Measurements from ENCODE around the gene NKX2-2. TPM values are rescaled to one million over a fixed set of nuclear protein-coding genes. Genes with fewer than 3 reads are reported as not detected.
"Not testable (repeated sequence)": the region's sequence is repeated elsewhere in the genome, so short reads cannot be mapped to it uniquely, and the experiment has no call there.

NKX2-2 gene
- total RNA-seq, 1 donor from 2014 or later, result not detected

DNA sequence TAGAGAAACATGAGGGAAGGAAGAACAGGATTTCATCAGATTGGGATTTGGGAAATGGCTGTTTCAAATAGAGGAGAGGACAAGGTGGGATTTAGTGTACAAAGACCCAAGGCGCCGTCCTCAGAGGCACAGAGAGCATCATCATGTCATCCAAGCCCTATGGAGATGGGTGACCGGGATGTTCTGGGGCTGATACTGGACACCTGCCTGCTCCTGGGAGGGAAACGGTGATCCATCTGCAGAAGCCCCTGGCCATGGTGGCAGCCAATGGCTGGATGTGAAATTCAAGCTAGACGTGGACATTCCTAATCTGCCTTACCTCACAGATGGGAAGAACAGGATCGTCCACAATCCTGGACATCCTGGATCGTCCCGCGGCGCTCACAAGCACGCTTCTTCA is 12.7 kb downstream of the NKX2-2 start:
- Histone ChIP-seq H3K4me1 (ENCODE audit: control insufficient read depth in 3 of 3, insufficient read depth in 3 of 3, low read length in 3 of 3) (peaks cover 6 to 10% (median 10%) of the 10 kb centered on the region in 3 donors), H3K9ac (ENCODE audit: low read depth in 1 of 3, low read length in 3 of 3) (no peak overlapping the region), H3K36me3 (ENCODE audit: control insufficient read depth in 3 of 3, insufficient read depth in 3 of 3, low read length in 3 of 3) (no peaks in the 10 kb centered on the region), H3K27me3 (ENCODE audit: control insufficient read depth in 3 of 3, insufficient read depth in 3 of 3, low read length in 3 of 3) (peaks cover 65 to 78% (median 72%) of the 10 kb centered on the region in 3 donors), H3K9me3 (ENCODE audit: control insufficient read depth in 3 of 3, low read length in 3 of 3) (no peaks in the 10 kb centered on the region), H3K27ac (ENCODE audit: low read depth, low read length) (no peak overlapping the region), H3K4me3 (ENCODE audit: low read length in 3 of 3) (no peak overlapping the region)

DNA sequence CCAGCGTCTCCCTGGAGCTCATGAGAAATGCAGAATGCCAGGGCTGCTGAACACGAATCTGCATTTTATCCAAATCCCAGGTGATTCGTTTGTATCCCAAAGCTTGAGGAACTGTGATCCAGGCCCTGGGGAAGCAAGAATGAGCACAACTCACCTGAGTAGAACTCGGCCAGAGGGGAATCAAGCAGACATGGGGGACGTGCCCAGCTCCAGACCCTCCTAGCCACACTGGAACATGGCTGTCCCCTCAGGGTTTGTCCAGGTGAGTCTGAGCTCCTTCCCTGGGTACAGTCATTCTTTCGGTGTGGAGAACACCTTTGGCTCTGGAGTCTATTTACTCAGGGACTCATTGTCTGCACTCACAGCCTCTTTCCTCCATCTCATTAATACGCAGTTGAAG is 13.3 kb downstream of the NKX2-2 start:
- no peak overlapping the region for H3K9ac ChIP-seq (ENCODE audit: low read depth in 1 of 3, low read length in 3 of 3)
- no peak overlapping the region for H3K27ac ChIP-seq (ENCODE audit: low read depth, low read length)
- H3K27me3 ChIP-seq (ENCODE audit: control insufficient read depth in 3 of 3, insufficient read depth in 3 of 3, low read length in 3 of 3), result peaks cover 60 to 73% (median 71%) of the 10 kb centered on the region in 3 donors
- H3K4me3 ChIP-seq (ENCODE audit: low read length in 3 of 3), result no peak overlapping the region
- H3K4me1 ChIP-seq (ENCODE audit: control insufficient read depth in 3 of 3, insufficient read depth in 3 of 3, low read length in 3 of 3), result peaks cover 2 to 4% (median 4%) of the 10 kb centered on the region in 3 donors
- H3K9me3 ChIP-seq (ENCODE audit: control insufficient read depth in 3 of 3, low read length in 3 of 3), result no peaks in the 10 kb centered on the region
- no peaks in the 10 kb centered on the region for H3K36me3 ChIP-seq (ENCODE audit: control insufficient read depth in 3 of 3, insufficient read depth in 3 of 3, low read length in 3 of 3)

DNA sequence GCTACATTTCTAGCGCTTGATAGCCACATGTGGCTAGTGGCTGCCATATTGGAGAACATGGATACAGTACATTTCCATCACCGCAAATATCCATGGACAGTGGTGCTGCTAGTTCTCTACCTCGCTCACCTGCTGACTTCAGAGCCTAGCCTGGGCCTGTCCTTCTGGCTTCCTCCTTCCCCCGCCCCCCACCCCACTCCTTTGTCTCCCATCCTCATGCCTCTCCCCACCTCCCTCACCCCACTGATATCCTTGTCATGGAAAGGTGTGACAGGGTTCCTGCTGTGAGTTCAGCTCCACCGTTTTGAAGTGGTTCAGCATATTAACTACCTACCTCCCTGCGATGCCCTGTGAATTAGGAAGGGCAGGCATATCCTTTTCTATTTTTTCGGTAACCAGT is 14.2 kb downstream of the NKX2-2 start:
- H3K9me3 ChIP-seq (ENCODE audit: control insufficient read depth in 3 of 3, low read length in 3 of 3), result no peaks in the 10 kb centered on the region
- no peak overlapping the region for H3K4me3 ChIP-seq (ENCODE audit: low read length in 3 of 3)
- no peaks in the 10 kb centered on the region for H3K36me3 ChIP-seq (ENCODE audit: control insufficient read depth in 3 of 3, insufficient read depth in 3 of 3, low read length in 3 of 3)
- peaks cover 51 to 65% (median 64%) of the 10 kb centered on the region in 3 donors for H3K27me3 ChIP-seq (ENCODE audit: control insufficient read depth in 3 of 3, insufficient read depth in 3 of 3, low read length in 3 of 3)
- no peaks in the 10 kb centered on the region for H3K4me1 ChIP-seq (ENCODE audit: control insufficient read depth in 3 of 3, insufficient read depth in 3 of 3, low read length in 3 of 3)
- H3K27ac ChIP-seq (ENCODE audit: low read depth, low read length), result no peak overlapping the region
- no peak overlapping the region for H3K9ac ChIP-seq (ENCODE audit: low read depth in 1 of 3, low read length in 3 of 3)

DNA sequence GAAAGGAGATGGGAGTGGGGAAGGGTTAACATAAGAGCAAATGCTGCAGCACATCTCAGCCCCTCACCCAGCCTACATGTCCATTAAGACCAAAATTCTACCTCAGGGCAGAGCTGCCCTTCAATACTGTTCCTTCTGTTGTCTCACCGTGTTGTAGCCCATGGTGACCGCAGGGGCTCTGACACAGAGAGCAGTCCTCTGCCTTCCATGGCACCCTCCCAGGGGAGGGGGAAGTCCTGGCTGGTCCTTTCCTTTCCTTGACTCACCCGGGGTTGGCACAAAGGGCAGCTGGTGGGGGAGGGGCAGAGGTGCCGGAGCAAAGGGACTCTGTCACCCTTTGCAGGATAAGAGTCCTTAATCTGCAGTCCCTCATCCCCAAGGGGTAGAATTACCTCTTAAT is 15.2 kb downstream of the NKX2-2 start:
- peaks cover 41 to 57% (median 57%) of the 10 kb centered on the region in 3 donors for H3K27me3 ChIP-seq (ENCODE audit: control insufficient read depth in 3 of 3, insufficient read depth in 3 of 3, low read length in 3 of 3)
- H3K4me1 ChIP-seq (ENCODE audit: control insufficient read depth in 3 of 3, insufficient read depth in 3 of 3, low read length in 3 of 3), result no peaks in the 10 kb centered on the region
- H3K27ac ChIP-seq (ENCODE audit: low read depth, low read length), result no peak overlapping the region
- no peak overlapping the region for H3K4me3 ChIP-seq (ENCODE audit: low read length in 3 of 3)
- H3K9me3 ChIP-seq (ENCODE audit: control insufficient read depth in 3 of 3, low read length in 3 of 3), result no peaks in the 10 kb centered on the region
- no peaks in the 10 kb centered on the region for H3K36me3 ChIP-seq (ENCODE audit: control insufficient read depth in 3 of 3, insufficient read depth in 3 of 3, low read length in 3 of 3)
- H3K9ac ChIP-seq (ENCODE audit: low read depth in 1 of 3, low read length in 3 of 3), result no peak overlapping the region

GRCh38 chr20:21498195-21498594 is 15.7 kb downstream of the NKX2-2 start:
- H3K4me1 ChIP-seq (ENCODE audit: control insufficient read depth in 3 of 3, insufficient read depth in 3 of 3, low read length in 3 of 3), result no peaks in the 10 kb centered on the region
- peaks cover 36 to 55% (median 54%) of the 10 kb centered on the region in 3 donors for H3K27me3 ChIP-seq (ENCODE audit: control insufficient read depth in 3 of 3, insufficient read depth in 3 of 3, low read length in 3 of 3)
- no peaks in the 10 kb centered on the region for H3K9me3 ChIP-seq (ENCODE audit: control insufficient read depth in 3 of 3, low read length in 3 of 3)
- no peaks in the 10 kb centered on the region for H3K36me3 ChIP-seq (ENCODE audit: control insufficient read depth in 3 of 3, insufficient read depth in 3 of 3, low read length in 3 of 3)
- H3K9ac ChIP-seq (ENCODE audit: low read depth in 1 of 3, low read length in 3 of 3), result no peak overlapping the region
- no peak overlapping the region for H3K4me3 ChIP-seq (ENCODE audit: low read length in 3 of 3)
- no peak overlapping the region for H3K27ac ChIP-seq (ENCODE audit: low read depth, low read length)

- peaks cover 36 to 52% (median 47%) of the 10 kb centered on the region in 3 donors for H3K27me3 ChIP-seq (ENCODE audit: control insufficient read depth in 3 of 3, insufficient read depth in 3 of 3, low read length in 3 of 3)
- no peak overlapping the region for H3K27ac ChIP-seq (ENCODE audit: low read depth, low read length)
- H3K4me1 ChIP-seq (ENCODE audit: control insufficient read depth in 3 of 3, insufficient read depth in 3 of 3, low read length in 3 of 3), result no peaks in the 10 kb centered on the region
- no peak overlapping the region for H3K4me3 ChIP-seq (ENCODE audit: low read length in 3 of 3)
- H3K9me3 ChIP-seq (ENCODE audit: control insufficient read depth in 3 of 3, low read length in 3 of 3), result no peaks in the 10 kb centered on the region
- H3K9ac ChIP-seq (ENCODE audit: low read depth in 1 of 3, low read length in 3 of 3), result no peak overlapping the region
- no peaks in the 10 kb centered on the region for H3K36me3 ChIP-seq (ENCODE audit: control insufficient read depth in 3 of 3, insufficient read depth in 3 of 3, low read length in 3 of 3)
Observed at GRCh38 chr20:21496452-21496851, 17.4 kb downstream of the NKX2-2 start.

DNA sequence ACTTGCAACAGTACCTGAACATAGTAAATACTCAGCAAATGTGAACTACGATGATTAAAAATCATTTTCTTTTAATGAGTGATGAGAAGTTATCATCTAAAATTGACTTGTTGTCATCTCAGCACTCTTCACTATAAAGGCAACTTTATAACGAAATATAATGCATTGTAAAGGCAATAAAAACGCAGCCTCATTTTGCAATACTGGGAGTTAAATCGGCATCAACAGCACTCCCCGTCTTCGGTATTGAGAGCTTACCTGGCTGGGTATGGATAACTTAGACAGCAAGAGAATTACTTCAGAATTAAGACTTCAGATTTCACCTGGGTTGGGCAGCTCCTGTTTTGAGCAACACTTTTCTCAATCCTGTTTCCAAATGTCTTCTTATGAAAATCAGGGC is 20.8 kb downstream of the NKX2-2 start:
- Histone ChIP-seq H3K4me3 (ENCODE audit: low read length in 3 of 3) (no peak overlapping the region), H3K27me3 (ENCODE audit: control insufficient read depth in 3 of 3, insufficient read depth in 3 of 3, low read length in 3 of 3) (peaks cover 20 to 36% (median 21%) of the 10 kb centered on the region in 3 donors), H3K9ac (ENCODE audit: low read depth in 1 of 3, low read length in 3 of 3) (no peak overlapping the region), H3K4me1 (ENCODE audit: control insufficient read depth in 3 of 3, insufficient read depth in 3 of 3, low read length in 3 of 3) (no peaks in the 10 kb centered on the region), H3K27ac (ENCODE audit: low read depth, low read length) (no peak overlapping the region), H3K9me3 (ENCODE audit: control insufficient read depth in 3 of 3, low read length in 3 of 3) (no peaks in the 10 kb centered on the region), H3K36me3 (ENCODE audit: control insufficient read depth in 3 of 3, insufficient read depth in 3 of 3, low read length in 3 of 3) (no peaks in the 10 kb centered on the region)

DNA sequence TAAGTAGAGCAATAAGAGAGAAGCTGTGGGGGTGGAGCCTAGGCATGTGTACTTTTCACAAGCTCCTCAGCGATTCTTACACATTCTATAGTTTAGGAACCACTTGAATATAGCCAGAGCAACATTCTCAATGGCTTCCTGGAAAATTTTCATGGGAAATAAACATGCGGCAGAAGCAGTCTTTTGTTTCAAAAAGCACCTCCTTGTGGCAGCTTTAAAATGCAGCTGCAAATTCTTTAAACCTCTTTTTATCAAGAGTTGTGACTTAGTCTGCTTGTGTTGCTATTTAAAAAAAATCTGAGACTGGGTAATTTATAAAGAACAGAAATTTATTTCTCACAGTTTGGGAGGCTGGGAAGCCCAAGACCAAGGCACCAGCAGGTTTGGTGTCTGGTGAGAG is 23.8 kb downstream of the NKX2-2 start:
- Histone ChIP-seq H3K36me3 (ENCODE audit: control insufficient read depth in 3 of 3, insufficient read depth in 3 of 3, low read length in 3 of 3) (no peaks in the 10 kb centered on the region), H3K27ac (ENCODE audit: low read depth, low read length) (no peak overlapping the region), H3K9ac (ENCODE audit: low read depth in 1 of 3, low read length in 3 of 3) (no peak overlapping the region), H3K4me1 (ENCODE audit: control insufficient read depth in 3 of 3, insufficient read depth in 3 of 3, low read length in 3 of 3) (no peaks in the 10 kb centered on the region), H3K27me3 (ENCODE audit: control insufficient read depth in 3 of 3, insufficient read depth in 3 of 3, low read length in 3 of 3) (peaks cover 13 to 20% (median 14%) of the 10 kb centered on the region in 3 donors), H3K4me3 (ENCODE audit: low read length in 3 of 3) (no peak overlapping the region), H3K9me3 (ENCODE audit: control insufficient read depth in 3 of 3, low read length in 3 of 3) (no peaks in the 10 kb centered on the region)

GRCh38 chr20:21480144-21480543 is 33.7 kb downstream of the NKX2-2 start:
- not testable (repeated sequence) for H3K27me3 ChIP-seq (ENCODE audit: control insufficient read depth in 3 of 3, insufficient read depth in 3 of 3, low read length in 3 of 3); H3K4me3 ChIP-seq (ENCODE audit: low read length in 3 of 3); H3K9ac ChIP-seq (ENCODE audit: low read depth in 1 of 3, low read length in 3 of 3); H3K9me3 ChIP-seq (ENCODE audit: control insufficient read depth in 3 of 3, low read length in 3 of 3); H3K4me1 ChIP-seq (ENCODE audit: control insufficient read depth in 3 of 3, insufficient read depth in 3 of 3, low read length in 3 of 3); H3K27ac ChIP-seq (ENCODE audit: low read depth, low read length); H3K36me3 ChIP-seq (ENCODE audit: control insufficient read depth in 3 of 3, insufficient read depth in 3 of 3, low read length in 3 of 3)

GRCh38 chr20:21465799-21466198 is 48.1 kb downstream of the NKX2-2 start:
- no peak overlapping the region for H3K9ac ChIP-seq (ENCODE audit: low read depth in 1 of 3, low read length in 3 of 3)
- H3K4me3 ChIP-seq (ENCODE audit: low read length in 3 of 3), result no peak overlapping the region
- no peaks in the 10 kb centered on the region for H3K27me3 ChIP-seq (ENCODE audit: control insufficient read depth in 3 of 3, insufficient read depth in 3 of 3, low read length in 3 of 3)
- H3K27ac ChIP-seq (ENCODE audit: low read depth, low read length), result no peak overlapping the region
- no peaks in the 10 kb centered on the region for H3K4me1 ChIP-seq (ENCODE audit: control insufficient read depth in 3 of 3, insufficient read depth in 3 of 3, low read length in 3 of 3)
- H3K36me3 ChIP-seq (ENCODE audit: control insufficient read depth in 3 of 3, insufficient read depth in 3 of 3, low read length in 3 of 3), result no peaks in the 10 kb centered on the region
- H3K9me3 ChIP-seq (ENCODE audit: control insufficient read depth in 3 of 3, low read length in 3 of 3), result peaks cover 0 to 4% (median 2%) of the 10 kb centered on the region in 3 donors

GRCh38 chr20:21464916-21465315 is 48.9 kb downstream of the NKX2-2 start:
- Histone ChIP-seq H3K27me3 (ENCODE audit: control insufficient read depth in 3 of 3, insufficient read depth in 3 of 3, low read length in 3 of 3) (peaks cover 0 to 5% (median 0%) of the 10 kb centered on the region in 3 donors), H3K4me3 (ENCODE audit: low read length in 3 of 3) (no peak overlapping the region), H3K4me1 (ENCODE audit: control insufficient read depth in 3 of 3, insufficient read depth in 3 of 3, low read length in 3 of 3) (no peaks in the 10 kb centered on the region), H3K27ac (ENCODE audit: low read depth, low read length) (no peak overlapping the region), H3K9ac (ENCODE audit: low read depth in 1 of 3, low read length in 3 of 3) (no peak overlapping the region), H3K9me3 (ENCODE audit: control insufficient read depth in 3 of 3, low read length in 3 of 3) (peaks cover 0 to 4% (median 2%) of the 10 kb centered on the region in 3 donors), H3K36me3 (ENCODE audit: control insufficient read depth in 3 of 3, insufficient read depth in 3 of 3, low read length in 3 of 3) (no peaks in the 10 kb centered on the region)
